Smooth muscle cell (in vitro differentiated cells): ENCODE measurements around the gene BIRC6. TPM values are rescaled to one million over a fixed set of nuclear protein-coding genes. Genes with fewer than 3 reads are reported as not detected.

Experiments used
- DNase-seq: peaks from one replicate; lab custom pipeline; 2025; ENCODE audit not compliant: unreplicated experiment; lab: John Stamatoyannopoulos, UW
- H2AFZ ChIP-seq: fragments of 200-600 bp; sonication (generic); 2 replicates; pipeline ENCODE4 v1.6.0; 2016; ENCODE audit warnings: antibody characterized with exemption, low read depth, mild to moderate bottlenecking
- H3F3A ChIP-seq: fragments of 200-600 bp; sonication (generic); 2 replicates; pipeline ENCODE4 v1.6.0; 2017; ENCODE audit warnings: antibody characterized with exemption, low read depth
- H3K27ac ChIP-seq: fragments of 200-600 bp; sonication (generic); 2 replicates; pipeline ENCODE4 v1.5.1; 2016; ENCODE audit warnings: low read depth, mild to moderate bottlenecking
- H3K27me3 ChIP-seq: fragments of 200-600 bp; sonication (generic); 2 replicates; pipeline ENCODE4 v1.6.1; 2016; ENCODE audit warnings: low read depth, mild to moderate bottlenecking
- H3K36me3 ChIP-seq: fragments of 200-600 bp; sonication (generic); 2 replicates; pipeline ENCODE4 v1.5.1; 2016; ENCODE audit warnings: low read depth
- H3K4me1 ChIP-seq: fragments of 200-600 bp; sonication (generic); 2 replicates; pipeline ENCODE4 v1.5.1; 2016; ENCODE audit warnings: low read depth
- H3K4me2 ChIP-seq: fragments of 200-600 bp; sonication (generic); 2 replicates; pipeline ENCODE4 v1.6.0; 2016; ENCODE audit warnings: mild to moderate bottlenecking
- H3K4me3 ChIP-seq: fragments of 200-600 bp; sonication (generic); 2 replicates; pipeline ENCODE4 v1.5.1; 2016; ENCODE audit warnings: mild to moderate bottlenecking
- H3K79me2 ChIP-seq: fragments of 200-600 bp; sonication (generic); 2 replicates; pipeline ENCODE4 v1.6.0; 2016; ENCODE audit warnings: low read depth, mild to moderate bottlenecking
- H3K9ac ChIP-seq: fragments of 200-600 bp; sonication (generic); 2 replicates; pipeline ENCODE4 v1.6.0; 2016; ENCODE audit warnings: low read depth
- H3K9me3 ChIP-seq: fragments of 200-600 bp; sonication (generic); replicated peaks from 2 replicates; pipeline ENCODE4 v1.5.1; 2016; ENCODE audit warnings: low read depth
- H4K20me1 ChIP-seq: fragments of 200-600 bp; sonication (generic); 2 replicates; pipeline ENCODE4 v1.6.0; 2016; ENCODE audit warnings: low read depth
- WGBS: methylation state at CpG from one replicate; pipeline ENCODE4 v1.1.7; 2016; ENCODE audit warnings: low lambda C conversion rate; 5-methylcytosine and 5-hydroxymethylcytosine counted together
- polyA plus RNA-seq: library from polyadenylated mRNA; unstranded; fragments of >200 nt; fragmentation: Nextera tagmentation; extraction: Ambion mirVana; gene quantifications from 2 replicates; pipeline ENCODE4 v1.2.1, GENCODE V29; 2016
- total RNA-seq: library from RNA; depleted of rRNA; stranded (reverse); fragments of >200 nt; gene quantifications from 2 replicates; pipeline ENCODE4 v1.2.3, GENCODE V29; 2014
- TF ChIP-seq, protein P1 (sequence below): fragments of 200-600 bp; sonication (generic); IDR thresholded peaks from 2 replicates; pipeline ENCODE4 v1.5.1; 2017; ENCODE audit warnings: borderline replicate concordance, mild to moderate bottlenecking, antibody characterized with exemption; ENCODE audit not compliant: insufficient read depth, poor library complexity, severe bottlenecking

BIRC6 gene
- total and polyA plus RNA-seq, 2 experiments from 2014 or later = 12.4 to 79.8 TPM

DNA sequence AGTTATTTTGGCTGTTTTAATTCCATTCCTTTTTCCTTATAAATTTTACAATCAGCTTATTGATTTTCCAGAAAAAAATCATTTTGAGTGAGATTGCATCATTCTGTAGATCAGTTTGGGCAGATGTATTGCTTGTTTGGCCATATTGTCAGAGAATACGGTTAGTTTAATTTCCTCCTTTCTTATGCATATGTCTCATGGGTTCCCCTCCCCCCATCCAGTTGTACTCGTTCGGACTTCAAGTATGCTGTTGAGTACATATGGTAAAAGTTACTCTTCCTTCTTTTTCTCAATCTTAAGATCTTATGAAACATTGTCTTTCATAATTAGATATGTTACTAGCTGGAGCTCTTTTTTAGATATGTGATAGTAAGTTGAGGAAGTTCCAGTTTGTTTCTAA lies 139.8 kb downstream of the BIRC6 start:
- Histone ChIP-seq H2AFZ (no peak overlapping the region), H3K27ac (no peak overlapping the region), H3K9me3 (no peaks in the 10 kb centered on the region), H3K9ac (no peak overlapping the region), H3K4me2 (no peak overlapping the region), H3K36me3 (peaks cover 19% of the 10 kb centered on the region), H3K27me3 (no peaks in the 10 kb centered on the region), H3K4me3 (no peak overlapping the region), H3K4me1 (no peaks in the 10 kb centered on the region), H4K20me1 (no peaks in the 10 kb centered on the region), H3K79me2 (peaks cover 12% of the 10 kb centered on the region), H3F3A (no peaks in the 10 kb centered on the region)
- WGBS = 91% methylated on average over 3 of the region's 3 CpGs
- DNase-seq = no peak
- TF ChIP-seq, protein P1, sequence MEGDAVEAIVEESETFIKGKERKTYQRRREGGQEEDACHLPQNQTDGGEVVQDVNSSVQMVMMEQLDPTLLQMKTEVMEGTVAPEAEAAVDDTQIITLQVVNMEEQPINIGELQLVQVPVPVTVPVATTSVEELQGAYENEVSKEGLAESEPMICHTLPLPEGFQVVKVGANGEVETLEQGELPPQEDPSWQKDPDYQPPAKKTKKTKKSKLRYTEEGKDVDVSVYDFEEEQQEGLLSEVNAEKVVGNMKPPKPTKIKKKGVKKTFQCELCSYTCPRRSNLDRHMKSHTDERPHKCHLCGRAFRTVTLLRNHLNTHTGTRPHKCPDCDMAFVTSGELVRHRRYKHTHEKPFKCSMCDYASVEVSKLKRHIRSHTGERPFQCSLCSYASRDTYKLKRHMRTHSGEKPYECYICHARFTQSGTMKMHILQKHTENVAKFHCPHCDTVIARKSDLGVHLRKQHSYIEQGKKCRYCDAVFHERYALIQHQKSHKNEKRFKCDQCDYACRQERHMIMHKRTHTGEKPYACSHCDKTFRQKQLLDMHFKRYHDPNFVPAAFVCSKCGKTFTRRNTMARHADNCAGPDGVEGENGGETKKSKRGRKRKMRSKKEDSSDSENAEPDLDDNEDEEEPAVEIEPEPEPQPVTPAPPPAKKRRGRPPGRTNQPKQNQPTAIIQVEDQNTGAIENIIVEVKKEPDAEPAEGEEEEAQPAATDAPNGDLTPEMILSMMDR = no peak

DNA sequence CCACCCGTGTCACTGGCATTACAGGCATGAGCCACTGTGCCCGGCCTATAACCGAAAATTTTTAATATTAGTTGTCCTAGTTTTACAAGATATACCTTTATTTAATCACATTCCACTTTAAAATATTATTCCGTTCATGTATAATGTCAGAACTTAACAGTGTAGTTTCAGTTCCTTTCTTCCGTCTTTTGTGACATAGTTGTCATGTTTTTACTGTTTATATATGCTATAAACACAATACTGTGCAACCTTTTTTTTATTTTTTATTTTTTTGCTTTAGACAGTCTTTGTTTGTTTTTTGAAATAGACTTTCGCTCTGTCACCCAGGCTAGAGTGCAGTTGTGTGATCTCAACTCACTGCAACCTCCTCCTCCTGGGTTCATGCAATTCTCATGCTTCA lies 141.5 kb downstream of the BIRC6 start:
- Histone ChIP-seq H3K36me3 (peaks cover 29% of the 10 kb centered on the region), H3F3A (no peaks in the 10 kb centered on the region), H2AFZ (no peak overlapping the region), H3K79me2 (peaks cover 21% of the 10 kb centered on the region), H3K9me3 (no peaks in the 10 kb centered on the region), H3K4me1 (no peaks in the 10 kb centered on the region), H3K4me3 (no peak overlapping the region), H3K4me2 (no peak overlapping the region), H3K27me3 (no peaks in the 10 kb centered on the region), H4K20me1 (no peaks in the 10 kb centered on the region), H3K9ac (no peak overlapping the region), H3K27ac (no peak overlapping the region)
- TF ChIP-seq, protein P1 = no peak
- DNase-seq = no peak
- WGBS = 99% methylated on average over 6 of the region's 6 CpGs

DNA sequence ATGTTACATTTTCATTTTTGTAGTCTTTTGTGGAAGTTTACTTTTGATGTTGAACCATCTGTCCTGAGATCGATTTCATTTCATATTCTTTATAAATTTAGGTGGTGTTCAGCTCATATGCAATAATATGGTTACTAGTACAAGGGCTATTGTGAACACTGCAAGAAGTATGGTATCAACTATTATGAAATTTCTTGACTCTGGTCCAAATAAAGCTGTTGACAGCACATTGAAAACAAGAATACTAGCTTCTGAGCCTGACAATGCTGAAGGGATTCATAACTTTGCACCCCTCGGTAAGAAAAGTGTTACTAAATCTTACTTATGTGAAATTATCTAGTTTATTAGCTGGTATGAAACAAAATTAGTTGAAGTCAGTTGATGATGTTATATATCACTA lies 146.1 kb downstream of the BIRC6 start:
- H2AFZ ChIP-seq = no peak overlapping the region
- no peak for DNase-seq
- H3K36me3 ChIP-seq = peaks cover 52% of the 10 kb centered on the region
- H3K4me1 ChIP-seq = no peaks in the 10 kb centered on the region
- H3K4me3 ChIP-seq = no peak overlapping the region
- H3F3A ChIP-seq = no peaks in the 10 kb centered on the region
- peaks cover 13% of the 10 kb centered on the region for H3K79me2 ChIP-seq
- H3K27ac ChIP-seq = no peak overlapping the region
- H4K20me1 ChIP-seq = no peaks in the 10 kb centered on the region
- H3K9me3 ChIP-seq = no peaks in the 10 kb centered on the region
- WGBS = 100% methylated on average over 2 of the region's 2 CpGs
- H3K9ac ChIP-seq = no peak overlapping the region
- no peaks in the 10 kb centered on the region for H3K27me3 ChIP-seq
- H3K4me2 ChIP-seq = no peak overlapping the region
- TF ChIP-seq, protein P1 = no peak

DNA sequence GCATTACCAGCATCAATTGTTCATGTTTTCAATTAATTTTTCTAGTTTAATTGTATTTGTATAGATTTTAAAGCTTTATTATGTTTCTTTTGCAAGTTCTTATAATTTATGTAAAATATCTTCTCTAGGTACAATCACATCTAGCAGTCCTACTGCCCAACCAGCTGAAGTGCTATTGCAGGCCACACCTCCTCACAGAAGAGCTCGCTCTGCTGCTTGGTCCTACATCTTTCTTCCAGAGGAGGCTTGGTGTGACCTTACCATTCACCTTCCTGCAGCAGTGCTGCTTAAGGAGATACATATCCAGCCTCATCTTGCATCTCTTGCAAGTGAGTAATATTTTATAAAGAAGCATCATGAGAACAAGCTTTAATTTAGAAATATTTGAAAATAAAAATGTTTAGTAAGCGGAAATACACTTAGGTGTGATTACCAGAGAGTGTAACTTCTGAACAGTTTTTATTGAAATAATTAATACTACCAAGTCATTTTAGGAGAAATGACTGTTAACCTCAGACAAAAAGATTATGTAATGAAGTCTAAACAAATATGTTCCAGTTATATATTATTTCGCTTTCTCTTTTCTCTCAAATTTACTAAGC lies 148.2 kb downstream of the BIRC6 start:
- no peak overlapping the region for H2AFZ ChIP-seq
- no peak overlapping the region for H3K27ac ChIP-seq
- H4K20me1 ChIP-seq = no peaks in the 10 kb centered on the region
- H3K79me2 ChIP-seq = peaks cover 13% of the 10 kb centered on the region
- no peaks in the 10 kb centered on the region for H3K27me3 ChIP-seq
- TF ChIP-seq, protein P1 = no peak
- H3K9ac ChIP-seq = no peak overlapping the region
- 96% methylated on average over 3 of the region's 3 CpGs for WGBS
- no peak overlapping the region for H3K4me2 ChIP-seq
- H3K36me3 ChIP-seq = peaks cover 55% of the 10 kb centered on the region
- H3K9me3 ChIP-seq = no peaks in the 10 kb centered on the region
- DNase-seq = no peak
- no peak overlapping the region for H3K4me3 ChIP-seq
- H3K4me1 ChIP-seq = no peaks in the 10 kb centered on the region
- no peaks in the 10 kb centered on the region for H3F3A ChIP-seq
